HepG2 (cell line): ENCODE data around the gene TBC1D5. TPM values are rescaled to one million over a fixed set of nuclear protein-coding genes. Genes with fewer than 3 reads are reported as not detected.

Experiments
- ARHGAP35 ChIP-seq: sonication (generic); formaldehyde crosslinking; IDR thresholded peaks from 2 replicates; pipeline ENCODE4 v1.9.0; 2022; ENCODE audit warnings: mild to moderate bottlenecking, inconsistent platforms, moderate library complexity, missing genetic modification reagents, borderline replicate concordance
- ATF5 ChIP-seq: sonication (generic); formaldehyde crosslinking; IDR thresholded peaks from 2 replicates; pipeline ENCODE4 v1.4.0; 2020; ENCODE audit warnings: mild to moderate bottlenecking, low read depth, missing genetic modification reagents
- CREB3 ChIP-seq: sonication (generic); formaldehyde crosslinking; IDR thresholded peaks from 2 replicates; pipeline ENCODE4 v1.5.0; 2020; ENCODE audit warnings: missing genetic modification reagents
- CSRNP2 ChIP-seq: sonication (generic); formaldehyde crosslinking; conservative IDR thresholded peaks from 2 replicates; pipeline ENCODE4 v1.8.0; 2022; ENCODE audit warnings: low read depth, missing genetic modification reagents
- ERF ChIP-seq: IDR thresholded peaks from 2 replicates; pipeline ENCODE4 v1.6.1; 2018; ENCODE audit warnings: missing biosample characterization, missing genetic modification reagents
- HNF4G ChIP-seq, 2 experiments: sonication (generic) in 1 of 2; formaldehyde crosslinking in 1 of 2; IDR thresholded peaks; 2 replicates each; pipeline versions ENCODE4 v1.4.0 to v1.6.1; 2011 to 2020; ENCODE audit warnings: borderline replicate concordance in 2 of 2, low read depth in 2 of 2, mild to moderate bottlenecking in 2 of 2, low read length in 1 of 2, missing genetic modification reagents in 1 of 2, moderate library complexity in 1 of 2
- KMT2B ChIP-seq: IDR thresholded peaks from 2 replicates; pipeline ENCODE4 v1.6.1; 2016; ENCODE audit warnings: missing genetic modification reagents, missing compliant biosample characterization
- MLXIP ChIP-seq: sonication (generic); formaldehyde crosslinking; IDR thresholded peaks from 2 replicates; pipeline ENCODE4 v1.9.0; 2021; ENCODE audit warnings: missing genetic modification reagents, borderline replicate concordance
- NR2F1 ChIP-seq, 2 experiments: fragments of 450-650 bp in 1 of 2; formaldehyde crosslinking in 1 of 2; IDR thresholded peaks; 2 replicates each; pipeline versions ENCODE4 v1.5.0 to v1.6.1; 2016 to 2020; ENCODE audit warnings: mild to moderate bottlenecking in 1 of 2, missing compliant biosample characterization in 1 of 2, missing genetic modification reagents in 1 of 2, moderate library complexity in 1 of 2
- RARG ChIP-seq: sonication (generic); formaldehyde crosslinking; IDR thresholded peaks from 2 replicates; pipeline ENCODE4 v1.4.0; 2020; ENCODE audit warnings: low read depth, mild to moderate bottlenecking, missing genetic modification reagents
- RFXANK ChIP-seq: IDR thresholded peaks from 2 replicates; pipeline ENCODE4 v1.6.1; 2016
- SIN3B ChIP-seq: fragments of 150-350 bp; IDR thresholded peaks from 2 replicates; pipeline ENCODE4 v1.6.1; 2014; ENCODE audit warnings: low read length
- SMYD3 ChIP-seq: sonication (generic); formaldehyde crosslinking; IDR thresholded peaks from 2 replicates; pipeline ENCODE4 v1.8.1; 2023; ENCODE audit warnings: mild to moderate bottlenecking, missing genetic modification reagents
- TP53 ChIP-seq: sonication (generic); formaldehyde crosslinking; conservative IDR thresholded peaks from 2 replicates; pipeline ENCODE4 v1.4.0; 2020; ENCODE audit warnings: missing genetic modification reagents
- ZBTB43 ChIP-seq: sonication (generic); formaldehyde crosslinking; conservative IDR thresholded peaks from 2 replicates; pipeline ENCODE4 v1.4.0; 2020; ENCODE audit warnings: missing genetic modification reagents
- ZNF432 ChIP-seq: sonication (generic); formaldehyde crosslinking; IDR thresholded peaks from 2 replicates; pipeline ENCODE4 v1.5.0; 2020; ENCODE audit warnings: missing genetic modification reagents, mild to moderate bottlenecking, borderline replicate concordance
- ZNF451 ChIP-seq: sonication (generic); formaldehyde crosslinking; IDR thresholded peaks from 2 replicates; pipeline ENCODE4 v1.5.0; 2020; ENCODE audit warnings: mild to moderate bottlenecking, missing genetic modification reagents
- ZNF563 ChIP-seq: sonication (generic); formaldehyde crosslinking; IDR thresholded peaks from 2 replicates; pipeline ENCODE4 v1.8.0; 2022; ENCODE audit warnings: mild to moderate bottlenecking, moderate library complexity, missing genetic modification reagents
- ZNF740 ChIP-seq: sonication (generic); formaldehyde crosslinking; IDR thresholded peaks from 2 replicates; pipeline ENCODE4 v1.4.0; 2020; ENCODE audit warnings: missing genetic modification reagents
- ZNF790 ChIP-seq: sonication (generic); formaldehyde crosslinking; IDR thresholded peaks from 2 replicates; pipeline ENCODE4 v1.8.0; 2022; ENCODE audit warnings: missing genetic modification reagents, mild to moderate bottlenecking, borderline replicate concordance
- polyA plus RNA-seq, 8 experiments: library from polyadenylated mRNA; depleted of rRNA in 3 of 8; stranded (reverse) in 7 of 8; unstranded in 1 of 8; fragments of >200 nt; fragmentation: Illumina TruSeq in 4 of 8; extraction: Trizol in 4 of 8; gene quantifications; 2 replicates each; pipeline versions ENCODE4 v1.2.1 to v1.2.3, GENCODE V29; 2011 to 2016; ENCODE audit warnings: low read depth in 4 of 8, missing spikeins in 1 of 8, mixed read lengths in 1 of 8; ENCODE audit not compliant: insufficient read depth in 1 of 8
- total RNA-seq, 5 experiments: library from RNA; depleted of rRNA; stranded (reverse); fragments of >200 nt; fragmentation: Illumina TruSeq; extraction: Trizol; gene quantifications; 2 replicates each; pipeline ENCODE4 v1.2.3, GENCODE V29; 2016; ENCODE audit warnings: low read depth in 1 of 5

TBC1D5 gene
- total and polyA plus RNA-seq, 2 of the 13 experiments (the other 11 are each of a cell fraction or from before 2014, with no cell fraction given), result 19.2 to 33.3 TPM

- TF ChIP-seq MLXIP, result no peak
- TF ChIP-seq ZNF451 (CRISPR knock-in tag), result peak; percentile 69
- no peak for TF ChIP-seq RARG (CRISPR knock-in tag)
- peak; percentile 39; the same call in 1 of the 2 replicates for TF ChIP-seq RFXANK (CRISPR knock-in tag)
- no peak for TF ChIP-seq CREB3 (CRISPR knock-in tag)
- no peak for TF ChIP-seq HNF4G (IDR thresholded peaks at IDR 0.05; ENCODE audit: borderline replicate concordance, low read depth, low read length)
- no peak for TF ChIP-seq HNF4G (CRISPR knock-in tag; IDR thresholded peaks at IDR 0.05; ENCODE audit: borderline replicate concordance, low read depth)
- TF ChIP-seq TP53, result no peak
- TF ChIP-seq ZNF740 (CRISPR knock-in tag), result no peak
- TF ChIP-seq SIN3B, result no peak
- TF ChIP-seq CSRNP2 (CRISPR knock-in tag), result no peak
- TF ChIP-seq KMT2B, result 0 out of 2 replicates have a peak, but pooled peaks have one; percentile 62
- TF ChIP-seq NR2F1 (CRISPR knock-in tag; IDR thresholded peaks at IDR 0.05), result no peak
- peak; percentile 98; the same call in 1 of the 2 replicates for TF ChIP-seq ZNF790 (CRISPR knock-in tag)
- TF ChIP-seq ARHGAP35 (CRISPR knock-in tag), result no peak; the same call in 1 of the 2 replicates
- TF ChIP-seq ZNF432 (CRISPR knock-in tag), result no peak
- peak; percentile 95 for TF ChIP-seq ZNF563 (CRISPR knock-in tag)
- TF ChIP-seq SMYD3 (CRISPR knock-in tag), result no peak; the same call in 1 of the 2 replicates
- TF ChIP-seq ERF (CRISPR knock-in tag), result peak; percentile 65; the same call in 1 of the 2 replicates
- peak; percentile 70; the same call in 1 of the 2 replicates for TF ChIP-seq ZBTB43 (CRISPR knock-in tag)
- TF ChIP-seq ATF5 (CRISPR knock-in tag), result no peak
These were observed at the start of gene TBC1D5 (continued) for GRCh38 chr3:17742102-17742879.
